HepG2 (cell line): Measurements from ENCODE around the gene MTCH1. TPM values are rescaled to one million over a fixed set of nuclear protein-coding genes. Genes with fewer than 3 reads are reported as not detected.

Experiments
- AHR ChIP-seq: IDR thresholded peaks from 2 replicates; pipeline ENCODE4 v1.6.1; 2018; ENCODE audit warnings: missing genetic modification reagents, missing compliant biosample characterization
- ATF2 ChIP-seq: sonication (generic); formaldehyde crosslinking; IDR thresholded peaks from 2 replicates; pipeline ENCODE4 v1.4.0; 2020; ENCODE audit warnings: missing genetic modification reagents
- ATRX ChIP-seq: sonication (generic); formaldehyde crosslinking; IDR thresholded peaks from 2 replicates; pipeline ENCODE4 v1.4.0; 2020; ENCODE audit warnings: missing genetic modification reagents, borderline replicate concordance
- CC2D1A ChIP-seq: sonication (generic); formaldehyde crosslinking; IDR thresholded peaks from 2 replicates; pipeline ENCODE4 v1.8.1; 2023; ENCODE audit warnings: mild to moderate bottlenecking, missing genetic modification reagents
- CREM ChIP-seq, 2 experiments: sonication (generic) in 1 of 2; formaldehyde crosslinking in 1 of 2; IDR thresholded peaks; 2 replicates each; pipeline versions ENCODE4 v1.4.0 to v1.6.1; 2016 to 2020; ENCODE audit warnings: antibody characterized with exemption in 1 of 2, mild to moderate bottlenecking in 1 of 2, missing genetic modification reagents in 1 of 2
- FIP1L1 ChIP-seq: fragments of 200-400 bp; formaldehyde crosslinking; IDR thresholded peaks from 2 replicates; pipeline ENCODE4 v1.6.1; 2018; ENCODE audit warnings: low read depth, mild to moderate bottlenecking, low read length, moderate library complexity, borderline replicate concordance; ENCODE audit not compliant: insufficient read depth
- FOXM1 ChIP-seq: sonication (generic); formaldehyde crosslinking; IDR thresholded peaks from 2 replicates; pipeline ENCODE4 v1.5.0; 2020; ENCODE audit warnings: missing genetic modification reagents
- MEIS2 ChIP-seq: sonication (generic); formaldehyde crosslinking; IDR thresholded peaks from 2 replicates; pipeline ENCODE4 v1.9.0; 2021; ENCODE audit warnings: mild to moderate bottlenecking, missing genetic modification reagents
- POLR2G ChIP-seq: fragments of 200-400 bp; formaldehyde crosslinking; IDR thresholded peaks from 2 replicates; pipeline ENCODE4 v1.6.1; 2018; ENCODE audit warnings: mild to moderate bottlenecking, low read depth, low read length, moderate library complexity
- RERE ChIP-seq: IDR thresholded peaks from 2 replicates; pipeline ENCODE4 v1.6.1; 2016; ENCODE audit warnings: low read depth, missing genetic modification reagents, missing compliant biosample characterization
- SPEN ChIP-seq: sonication (generic); formaldehyde crosslinking; IDR thresholded peaks from 2 replicates; pipeline ENCODE4 v1.5.1; 2020; ENCODE audit warnings: low read depth, mild to moderate bottlenecking, missing genetic modification reagents
- THYN1 ChIP-seq: sonication (generic); formaldehyde crosslinking; IDR thresholded peaks from 2 replicates; pipeline ENCODE4 v1.8.1; 2023; ENCODE audit warnings: low read depth, mild to moderate bottlenecking, moderate library complexity, missing genetic modification reagents, borderline replicate concordance
- ZBTB7A ChIP-seq: sonication (generic); formaldehyde crosslinking; IDR thresholded peaks from 2 replicates; pipeline ENCODE4 v1.8.0; 2022; ENCODE audit warnings: mild to moderate bottlenecking, missing genetic modification reagents
- ZNF263 ChIP-seq: sonication (generic); formaldehyde crosslinking; IDR thresholded peaks from 2 replicates; pipeline ENCODE4 v1.4.0; 2020; ENCODE audit warnings: missing genetic modification reagents
- ZNF276 ChIP-seq: sonication (generic); formaldehyde crosslinking; IDR thresholded peaks from 2 replicates; pipeline ENCODE4 v1.4.0; 2020; ENCODE audit warnings: mild to moderate bottlenecking, low read depth, missing genetic modification reagents
- ZNF337 ChIP-seq: sonication (generic); formaldehyde crosslinking; IDR thresholded peaks from 2 replicates; pipeline ENCODE4 v1.5.1; 2020; ENCODE audit warnings: missing genetic modification reagents, low read depth, mild to moderate bottlenecking, borderline replicate concordance
- polyA plus RNA-seq, 8 experiments: library from polyadenylated mRNA; depleted of rRNA in 3 of 8; stranded (reverse) in 7 of 8; unstranded in 1 of 8; fragments of >200 nt; fragmentation: Illumina TruSeq in 4 of 8; extraction: Trizol in 4 of 8; gene quantifications; 2 replicates each; pipeline versions ENCODE4 v1.2.1 to v1.2.3, GENCODE V29; 2011 to 2016; ENCODE audit warnings: low read depth in 4 of 8, missing spikeins in 1 of 8, mixed read lengths in 1 of 8; ENCODE audit not compliant: insufficient read depth in 1 of 8
- total RNA-seq, 5 experiments: library from RNA; depleted of rRNA; stranded (reverse); fragments of >200 nt; fragmentation: Illumina TruSeq; extraction: Trizol; gene quantifications; 2 replicates each; pipeline ENCODE4 v1.2.3, GENCODE V29; 2016; ENCODE audit warnings: low read depth in 1 of 5

MTCH1 gene
- total and polyA plus RNA-seq, 2 of the 13 experiments (the other 11 are each of a cell fraction or from before 2014, with no cell fraction given): 86.2 to 144 TPM

GRCh38 chr6:36985808-36986703 lies at the start of gene MTCH1 (continued):
- no peak; the same call in none of the 2 replicates for TF ChIP-seq RERE (CRISPR knock-in tag)
- peak; percentile 94 for TF ChIP-seq ZNF276 (CRISPR knock-in tag)
- no peak for TF ChIP-seq CC2D1A (CRISPR knock-in tag)
- TF ChIP-seq ATRX (CRISPR knock-in tag): no peak
- TF ChIP-seq ZNF337 (CRISPR knock-in tag): peak; percentile 91; the same call in 1 of the 2 replicates
- TF ChIP-seq SPEN (CRISPR knock-in tag): peak; percentile 94
- TF ChIP-seq ZBTB7A (CRISPR knock-in tag): 0 out of 2 replicates have a peak, but pooled peaks have one; percentile 49
- TF ChIP-seq POLR2G: peak; percentile 90
- peak; percentile 60; the same call in 1 of the 2 replicates for TF ChIP-seq MEIS2
- 0 out of 2 replicates have a peak, but pooled peaks have one; percentile 16 for TF ChIP-seq ZNF263 (CRISPR knock-in tag)
- no peak; the same call in 1 of the 2 replicates for TF ChIP-seq CREM (IDR thresholded peaks at IDR 0.05)
- no peak for TF ChIP-seq CREM (CRISPR knock-in tag; IDR thresholded peaks at IDR 0.05)
- TF ChIP-seq THYN1: no peak
- no peak; the same call in 1 of the 2 replicates for TF ChIP-seq AHR (CRISPR knock-in tag)
- TF ChIP-seq ATF2 (CRISPR knock-in tag): peak; percentile 48; the same call in 1 of the 2 replicates
- no peak for TF ChIP-seq FIP1L1
- TF ChIP-seq FOXM1: no peak
